Neuronal stem cell (in vitro differentiated cells): ENCODE measurements around the gene RNF167.

Experiments used
- DNase-seq: peaks from one replicate; pipeline ENCODE4 v3.0.0-alpha.2; 2013; ENCODE audit warnings: low spot score
- H2AFZ ChIP-seq: one replicate; pipeline ENCODE4 v1.6.1; 2013; ENCODE audit warnings: mild to moderate bottlenecking, low read length, inconsistent platforms
- H2AK5ac ChIP-seq: 2 replicates; pipeline ENCODE4 v1.6.1; 2013; ENCODE audit warnings: low read depth, mild to moderate bottlenecking, inconsistent platforms, low read length, moderate library complexity, mixed read lengths
- H2BK120ac ChIP-seq: 2 replicates; pipeline ENCODE4 v1.6.1; 2013; ENCODE audit warnings: low read depth, mild to moderate bottlenecking, inconsistent platforms, low read length, moderate library complexity, mixed read lengths
- H2BK12ac ChIP-seq: one replicate; pipeline ENCODE4 v1.6.1; 2013; ENCODE audit warnings: low read length, inconsistent platforms
- H2BK15ac ChIP-seq: 2 replicates; pipeline ENCODE4 v1.6.1; 2013; ENCODE audit warnings: mild to moderate bottlenecking, low read length, inconsistent platforms, mixed read lengths
- H2BK5ac ChIP-seq: one replicate; pipeline ENCODE4 v1.6.1; 2013; ENCODE audit warnings: inconsistent platforms, mild to moderate bottlenecking, low read length, moderate library complexity
- H3K14ac ChIP-seq: one replicate; pipeline ENCODE4 v1.6.1; 2013; ENCODE audit warnings: low read length, inconsistent platforms
- H3K18ac ChIP-seq: 2 replicates; pipeline ENCODE4 v1.6.1; 2013; ENCODE audit warnings: low read length, inconsistent platforms
- H3K23ac ChIP-seq: 2 replicates; pipeline ENCODE4 v1.6.1; 2013; ENCODE audit warnings: low read depth, mild to moderate bottlenecking, mixed read lengths, low read length, inconsistent platforms; ENCODE audit not compliant: poor library complexity
- H3K27ac ChIP-seq: replicated peaks from 3 replicates; pipeline ENCODE4 v1.5.1; 2013; ENCODE audit warnings: low read length, inconsistent platforms
- H3K27me3 ChIP-seq, 3 experiments: 2 replicates each; pipeline ENCODE4 v1.6.1; 2013; ENCODE audit warnings: low read length in 3 of 3, mild to moderate bottlenecking in 2 of 3, inconsistent platforms in 1 of 3, low read depth in 1 of 3, mixed read lengths in 1 of 3, moderate library complexity in 1 of 3; ENCODE audit not compliant: control insufficient read depth in 3 of 3, insufficient read depth in 3 of 3
- H3K36me3 ChIP-seq, 2 donors: replicated peaks in 1 of 2; 2 replicates each; pipeline ENCODE4 v1.6.1; 2013; ENCODE audit warnings: low read length in 2 of 2; ENCODE audit not compliant: control insufficient read depth in 2 of 2, insufficient read depth in 2 of 2
- H3K4ac ChIP-seq: 2 replicates; pipeline ENCODE4 v1.6.1; 2013; ENCODE audit warnings: inconsistent platforms, mild to moderate bottlenecking, low read length, moderate library complexity
- H3K4me1 ChIP-seq, 2 donors: 1 replicate in 1 of 2; 2 replicates in 1 of 2; pipeline ENCODE4 v1.6.1; 2013; ENCODE audit warnings: low read length in 2 of 2, low read depth in 1 of 2; ENCODE audit not compliant: control insufficient read depth in 2 of 2, insufficient read depth in 1 of 2
- H3K4me2 ChIP-seq: one replicate; pipeline ENCODE4 v1.6.1; 2013; ENCODE audit warnings: mild to moderate bottlenecking, low read length, inconsistent platforms; ENCODE audit not compliant: insufficient read depth, poor library complexity, severe bottlenecking
- H3K4me3 ChIP-seq, 2 donors: 2 replicates each; pipeline ENCODE4 v1.5.1; 2013; ENCODE audit warnings: low read length in 2 of 2, mild to moderate bottlenecking in 2 of 2, inconsistent platforms in 1 of 2, moderate library complexity in 1 of 2
- H3K79me1 ChIP-seq: one replicate; pipeline ENCODE4 v1.6.1; 2013; ENCODE audit warnings: low read depth, mild to moderate bottlenecking, inconsistent platforms, low read length, moderate library complexity
- H3K9ac ChIP-seq: one replicate; pipeline ENCODE4 v1.6.1; 2013; ENCODE audit warnings: mild to moderate bottlenecking, low read depth, low read length, inconsistent platforms; ENCODE audit not compliant: poor library complexity
- H3K9me3 ChIP-seq, 2 donors: replicated peaks in 1 of 2; 2 replicates each; pipeline versions ENCODE3 to v1.6.1; 2013; ENCODE audit warnings: low read length in 2 of 2, mild to moderate bottlenecking in 2 of 2, inconsistent platforms in 1 of 2, low read depth in 1 of 2, mixed read lengths in 1 of 2, moderate library complexity in 1 of 2; ENCODE audit not compliant: control insufficient read depth in 2 of 2, insufficient read depth in 1 of 2
- H4K8ac ChIP-seq: one replicate; pipeline ENCODE4 v1.6.1; 2013; ENCODE audit warnings: low read depth, mild to moderate bottlenecking, inconsistent platforms, low read length, moderate library complexity
- H4K91ac ChIP-seq: one replicate; pipeline ENCODE4 v1.6.1; 2013; ENCODE audit warnings: low read length, low read depth, mild to moderate bottlenecking, inconsistent platforms; ENCODE audit not compliant: poor library complexity
- WGBS, 2 donors: extraction: QIAGEN DNeasy Blood & Tissue Kit; methylation state at CpG; one replicate each; pipeline ENCODE4 v1.1.7; 2013; ENCODE audit warnings: missing lambda C conversion rate in 2 of 2, mixed read lengths in 1 of 2; ENCODE audit not compliant: insufficient read length in 2 of 2, insufficient replicate concordance in 1 of 2; ENCODE audit errors: extremely low coverage in 2 of 2; 5-methylcytosine and 5-hydroxymethylcytosine counted together

RNF167 gene

DNA sequence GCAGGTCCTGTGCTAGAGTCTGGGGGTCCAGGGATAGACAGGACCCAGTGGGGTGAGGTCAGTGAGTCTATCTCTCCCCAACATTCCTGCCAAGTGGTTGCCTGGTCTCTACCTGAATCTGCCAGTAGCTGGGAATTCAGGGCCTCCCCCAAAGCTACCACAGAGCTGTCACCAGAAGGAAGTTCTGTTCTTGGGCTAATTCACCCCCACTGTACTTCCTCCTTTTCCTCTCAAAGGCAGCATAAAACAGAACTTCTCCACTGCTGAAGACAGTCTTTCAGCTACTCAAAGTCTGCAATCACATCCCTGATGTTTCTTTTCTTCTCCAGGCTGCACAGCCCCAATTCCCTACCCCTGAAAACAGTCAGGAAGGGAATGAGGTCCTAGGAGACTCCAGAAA, 38.7 kb downstream of the RNF167 start:
- no peak overlapping the region for H2BK15ac ChIP-seq
- no peaks in the 10 kb centered on the region for H3K79me1 ChIP-seq
- no peak overlapping the region for H3K4ac ChIP-seq
- no peak overlapping the region for H3K14ac ChIP-seq
- H3K18ac ChIP-seq: no peak overlapping the region
- no peak overlapping the region for H4K91ac ChIP-seq
- peaks cover 3% of the 10 kb centered on the region in 2 donors for H3K4me1 ChIP-seq
- no peak overlapping the region for H3K4me3 ChIP-seq
- H4K8ac ChIP-seq: no peak overlapping the region
- no peak overlapping the region for H2BK12ac ChIP-seq
- H2AFZ ChIP-seq: no peak overlapping the region
- no peak overlapping the region for H3K27ac ChIP-seq
- no peak overlapping the region for H2BK120ac ChIP-seq
- DNase-seq: no peak
- H3K36me3 ChIP-seq: peaks cover 0 to 5% of the 10 kb centered on the region in 2 donors
- no peak overlapping the region for H3K23ac ChIP-seq
- H3K9ac ChIP-seq: no peak overlapping the region
- H2BK5ac ChIP-seq: no peak overlapping the region
- peaks cover 0 to 1% of the 10 kb centered on the region in 2 donors for H3K9me3 ChIP-seq
- H3K27me3 ChIP-seq: no peaks in the 10 kb centered on the region
- no peak overlapping the region for H2AK5ac ChIP-seq
- H3K4me2 ChIP-seq: no peak overlapping the region

- H3K4me3 ChIP-seq: no peak overlapping the region
- no peak overlapping the region for H2BK120ac ChIP-seq
- no peaks in the 10 kb centered on the region for H3K9me3 ChIP-seq
- H3K4ac ChIP-seq: no peak overlapping the region
- H2BK15ac ChIP-seq: no peak overlapping the region
- H4K8ac ChIP-seq: no peak overlapping the region
- H3K79me1 ChIP-seq: no peaks in the 10 kb centered on the region
- H2BK5ac ChIP-seq: no peak overlapping the region
- no peak overlapping the region for H3K14ac ChIP-seq
- H4K91ac ChIP-seq: no peak overlapping the region
- H2AFZ ChIP-seq: peak overlapping the region; percentile 83
- H3K9ac ChIP-seq: peak overlapping the region; percentile 14
- no CpG with 5 or more reads among the region's 6 CpGs for WGBS, 2 donors
- no peak overlapping the region for H3K27ac ChIP-seq
- peaks cover 0 to 2% of the 10 kb centered on the region in 2 donors for H3K36me3 ChIP-seq
- H3K27me3 ChIP-seq: peaks cover 0 to 3% (median 0%) of the 10 kb centered on the region in 3 experiments
- DNase-seq: peak; percentile 72
- H3K4me2 ChIP-seq: no peak overlapping the region
- peak overlapping the region; percentile 22 for H3K18ac ChIP-seq
- peak overlapping the region; percentile 24 for H2BK12ac ChIP-seq
- H2AK5ac ChIP-seq: no peak overlapping the region
- no peak overlapping the region for H3K23ac ChIP-seq
- peaks cover 3% of the 10 kb centered on the region in 2 donors for H3K4me1 ChIP-seq
Measured at GRCh38 chr17:4980644-4981216, 40.7 kb downstream of the RNF167 start.

GRCh38 chr17:4982305-4982704, 42.2 kb downstream of the RNF167 start:
- DNase-seq: no peak
- Histone ChIP-seq H4K91ac (no peak overlapping the region), H3K14ac (no peak overlapping the region), H3K79me1 (no peaks in the 10 kb centered on the region), H3K27me3 (peaks cover 0 to 15% (median 2%) of the 10 kb centered on the region in 3 experiments), H2BK5ac (no peak overlapping the region), H2BK120ac (no peak overlapping the region), H2BK12ac (no peak overlapping the region), H3K4me1 (peaks cover 3 to 6% of the 10 kb centered on the region in 2 donors), H2BK15ac (no peak overlapping the region), H3K27ac (no peak overlapping the region), H3K4ac (no peak overlapping the region), H3K23ac (no peak overlapping the region), H3K4me2 (no peak overlapping the region), H3K18ac (no peak overlapping the region), H2AFZ (no peak overlapping the region), H3K36me3 (peaks cover 0 to 2% of the 10 kb centered on the region in 2 donors), H4K8ac (no peak overlapping the region), H3K9ac (no peak overlapping the region), H3K4me3 (no peak overlapping the region), H2AK5ac (no peak overlapping the region), H3K9me3 (no peaks in the 10 kb centered on the region)
- WGBS, 2 donors: no CpG with 5 or more reads among the region's 5 CpGs

- Histone ChIP-seq H3K27ac (no peak overlapping the region), H3K4me1 (peaks cover 0 to 8% of the 10 kb centered on the region in 2 donors)
- no peak for DNase-seq
Measured at GRCh38 chr17:4986403-4986802, 46.3 kb downstream of the RNF167 start.

More at GRCh38 chr17:4986403-4986802, 46.3 kb downstream of the RNF167 start:
- Histone ChIP-seq H4K91ac (no peak overlapping the region), H3K36me3 (no peaks in the 10 kb centered on the region), H3K9ac (peak overlapping the region; percentile 9), H2BK120ac (no peak overlapping the region), H3K9me3 (no peaks in the 10 kb centered on the region), H2BK12ac (no peak overlapping the region), H4K8ac (no peak overlapping the region), H2BK15ac (no peak overlapping the region), H2AK5ac (no peak overlapping the region), H3K18ac (no peak overlapping the region), H3K27me3 (peaks cover 0 to 46% (median 7%) of the 10 kb centered on the region in 3 experiments), H3K23ac (no peak overlapping the region), H3K79me1 (no peaks in the 10 kb centered on the region), H3K14ac (no peak overlapping the region), H3K4me2 (peak overlapping the region; percentile 85), H3K4ac (no peak overlapping the region), H3K4me3 (no peak overlapping the region), H2BK5ac (peak overlapping the region; percentile 73), H2AFZ (peak overlapping the region; percentile 83)
- WGBS, 2 donors: no CpG with 5 or more reads among the region's 5 CpGs
